ENCODE data around the gene BAG1.

DNA sequence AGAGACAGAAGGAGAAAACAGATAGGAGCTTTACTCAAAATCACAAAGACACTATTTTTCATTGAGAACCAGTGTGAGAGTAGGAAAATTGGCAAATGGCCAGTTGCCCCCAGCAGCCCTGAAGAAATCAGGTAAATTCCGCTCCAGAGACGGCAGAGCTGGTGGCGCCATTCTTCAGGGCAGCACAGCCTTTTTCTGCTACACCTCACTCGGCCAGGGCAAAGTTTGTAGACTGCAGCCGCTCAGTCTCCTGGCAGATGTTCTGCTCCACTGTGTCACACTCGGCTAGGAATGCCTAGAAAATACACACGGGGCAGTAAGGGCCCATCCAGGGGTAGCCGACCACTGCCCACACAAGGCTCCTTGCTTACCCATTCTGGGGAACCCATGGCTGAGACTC is 9.5 kb downstream of the BAG1 start:
- TF ChIP-seq, protein P1, sequence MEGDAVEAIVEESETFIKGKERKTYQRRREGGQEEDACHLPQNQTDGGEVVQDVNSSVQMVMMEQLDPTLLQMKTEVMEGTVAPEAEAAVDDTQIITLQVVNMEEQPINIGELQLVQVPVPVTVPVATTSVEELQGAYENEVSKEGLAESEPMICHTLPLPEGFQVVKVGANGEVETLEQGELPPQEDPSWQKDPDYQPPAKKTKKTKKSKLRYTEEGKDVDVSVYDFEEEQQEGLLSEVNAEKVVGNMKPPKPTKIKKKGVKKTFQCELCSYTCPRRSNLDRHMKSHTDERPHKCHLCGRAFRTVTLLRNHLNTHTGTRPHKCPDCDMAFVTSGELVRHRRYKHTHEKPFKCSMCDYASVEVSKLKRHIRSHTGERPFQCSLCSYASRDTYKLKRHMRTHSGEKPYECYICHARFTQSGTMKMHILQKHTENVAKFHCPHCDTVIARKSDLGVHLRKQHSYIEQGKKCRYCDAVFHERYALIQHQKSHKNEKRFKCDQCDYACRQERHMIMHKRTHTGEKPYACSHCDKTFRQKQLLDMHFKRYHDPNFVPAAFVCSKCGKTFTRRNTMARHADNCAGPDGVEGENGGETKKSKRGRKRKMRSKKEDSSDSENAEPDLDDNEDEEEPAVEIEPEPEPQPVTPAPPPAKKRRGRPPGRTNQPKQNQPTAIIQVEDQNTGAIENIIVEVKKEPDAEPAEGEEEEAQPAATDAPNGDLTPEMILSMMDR (IDR thresholded peaks at IDR 0.05; ENCODE audit: insufficient read depth, low read length), result no peak
- no peak for TF ChIP-seq POLR2AphosphoS5 (IDR thresholded peaks at IDR 0.05; ENCODE audit: low read depth)
- TF ChIP-seq, protein P2, sequence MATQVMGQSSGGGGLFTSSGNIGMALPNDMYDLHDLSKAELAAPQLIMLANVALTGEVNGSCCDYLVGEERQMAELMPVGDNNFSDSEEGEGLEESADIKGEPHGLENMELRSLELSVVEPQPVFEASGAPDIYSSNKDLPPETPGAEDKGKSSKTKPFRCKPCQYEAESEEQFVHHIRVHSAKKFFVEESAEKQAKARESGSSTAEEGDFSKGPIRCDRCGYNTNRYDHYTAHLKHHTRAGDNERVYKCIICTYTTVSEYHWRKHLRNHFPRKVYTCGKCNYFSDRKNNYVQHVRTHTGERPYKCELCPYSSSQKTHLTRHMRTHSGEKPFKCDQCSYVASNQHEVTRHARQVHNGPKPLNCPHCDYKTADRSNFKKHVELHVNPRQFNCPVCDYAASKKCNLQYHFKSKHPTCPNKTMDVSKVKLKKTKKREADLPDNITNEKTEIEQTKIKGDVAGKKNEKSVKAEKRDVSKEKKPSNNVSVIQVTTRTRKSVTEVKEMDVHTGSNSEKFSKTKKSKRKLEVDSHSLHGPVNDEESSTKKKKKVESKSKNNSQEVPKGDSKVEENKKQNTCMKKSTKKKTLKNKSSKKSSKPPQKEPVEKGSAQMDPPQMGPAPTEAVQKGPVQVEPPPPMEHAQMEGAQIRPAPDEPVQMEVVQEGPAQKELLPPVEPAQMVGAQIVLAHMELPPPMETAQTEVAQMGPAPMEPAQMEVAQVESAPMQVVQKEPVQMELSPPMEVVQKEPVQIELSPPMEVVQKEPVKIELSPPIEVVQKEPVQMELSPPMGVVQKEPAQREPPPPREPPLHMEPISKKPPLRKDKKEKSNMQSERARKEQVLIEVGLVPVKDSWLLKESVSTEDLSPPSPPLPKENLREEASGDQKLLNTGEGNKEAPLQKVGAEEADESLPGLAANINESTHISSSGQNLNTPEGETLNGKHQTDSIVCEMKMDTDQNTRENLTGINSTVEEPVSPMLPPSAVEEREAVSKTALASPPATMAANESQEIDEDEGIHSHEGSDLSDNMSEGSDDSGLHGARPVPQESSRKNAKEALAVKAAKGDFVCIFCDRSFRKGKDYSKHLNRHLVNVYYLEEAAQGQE (IDR thresholded peaks at IDR 0.05; ENCODE audit: insufficient replicate concordance, low read depth), result no peak
- no peak for TF ChIP-seq GABPA (IDR thresholded peaks at IDR 0.05; ENCODE audit: low read depth)

All from HL-60 (cell line).